Right lobe of liver (tissue), 4 donors: Measurements from ENCODE around the gene CHST15.

Experiments
- CTCF ChIP-seq, 4 donors: fragments of 200-600 bp in 3 of 4; fragments of 450-650 bp in 1 of 4; IDR thresholded peaks; one replicate each; pipeline versions ENCODE4 v1.5.1 to v1.8.0; 2016 to 2022; ENCODE audit warnings: antibody characterized with exemption in 4 of 4, mild to moderate bottlenecking in 2 of 4
- POLR2A ChIP-seq: fragments of 450-650 bp; IDR thresholded peaks from one replicate; pipeline ENCODE4 v1.6.1; 2017; ENCODE audit warnings: antibody characterized with exemption, mild to moderate bottlenecking
- donor health status: DM: no; HTN: no; CAD: no.
- donor health status: DM: no; HTN: no; CAD: no.
- donor health status: DM: no; HTN: yes; CAD: no.

- TF ChIP-seq CTCF (IDR thresholded peaks at IDR 0.05) (no peak), POLR2A (no peak)
Observed at GRCh38 chr10:124062390-124062789, 31.0 kb downstream of the CHST15 start.
